Erythroblast (primary cell): ENCODE results near the gene DUSP9.

Experiments used
- GATA1 ChIP-seq: IDR thresholded peaks from 2 replicates; pipeline ENCODE4 v1.6.1; 2011; ENCODE audit warnings: low read depth, mild to moderate bottlenecking, control low read depth, low read length, moderate library complexity
- POLR2A ChIP-seq: IDR thresholded peaks from 2 replicates; pipeline ENCODE4 v1.6.1; 2011; ENCODE audit warnings: mild to moderate bottlenecking, low read length

GRCh38 chrX:153640736-153641575, 6.0 kb upstream of the DUSP9 start:
- TF ChIP-seq POLR2A (no peak), GATA1 (no peak)
